Bladder microvascular endothelial cell (primary cell): ENCODE data around the gene RADX. TPM values are rescaled to one million over a fixed set of nuclear protein-coding genes. Genes with fewer than 3 reads are reported as not detected.

ENCODE experiments used
- total RNA-seq: library from RNA; depleted of rRNA; stranded (reverse); fragments of >200 nt; gene quantifications from 2 replicates; pipeline ENCODE4 v1.2.3, GENCODE V29; 2014

The RADX gene, protein sequence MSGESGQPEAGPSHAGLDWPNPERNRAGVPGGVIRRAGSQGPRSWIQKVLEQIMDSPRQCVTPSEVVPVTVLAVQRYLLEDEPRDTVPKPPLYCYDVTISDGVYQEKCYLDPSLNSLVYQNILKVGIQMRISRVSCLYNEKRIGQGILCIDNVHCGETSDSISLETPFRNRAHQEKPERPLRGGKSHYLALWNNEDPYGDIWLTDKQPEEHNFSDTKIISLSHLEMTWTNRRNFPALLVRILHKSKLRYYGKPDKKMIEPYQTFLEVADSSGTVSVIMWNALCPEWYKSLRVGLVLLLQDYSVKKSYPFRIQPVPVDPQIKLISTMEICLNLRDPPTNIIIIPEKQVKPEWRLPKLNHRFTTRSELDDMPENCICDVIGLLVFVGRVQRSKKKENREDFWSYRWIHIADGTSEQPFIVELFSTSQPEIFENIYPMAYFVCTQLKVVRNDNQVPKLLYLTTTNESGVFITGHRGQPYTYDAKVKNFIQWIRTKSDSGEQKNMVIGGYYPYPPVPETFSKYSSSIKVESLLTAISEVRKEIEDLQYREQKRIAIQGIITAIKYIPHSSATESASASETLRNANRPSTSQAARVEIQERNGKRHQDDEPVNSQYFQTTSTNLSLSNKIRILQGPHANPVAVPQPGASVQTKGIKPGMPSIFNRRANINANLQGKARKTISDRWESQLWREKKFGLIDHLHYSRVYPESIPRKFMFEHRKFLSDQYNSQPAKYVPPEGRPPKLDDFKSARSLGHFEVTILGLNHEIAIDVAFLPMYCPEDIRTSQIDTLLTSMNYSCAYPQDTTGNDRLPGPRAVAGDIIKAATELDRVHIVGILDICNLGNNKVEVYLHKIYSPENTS
- total RNA-seq: 0.13 and 0.65 TPM in 2 replicates

GRCh38 chrX:106611679-106612392, at the start of gene RADX:
Gene RADX (plus strand): TSS chrX:106611978. CDS start chrX:106612081, 103 bp downstream.

GRCh38 chrX:106726485-106727437, 115.0 kb downstream of the RADX start, which contains the start of gene RNF128:
Gene RNF128 (plus strand): TSS chrX:106726701. CDS start chrX:106726914, 213 bp downstream.

Other genes with a start within 250 kb of the RADX start
- gene RNF128, start 114.7 kb downstream of the RADX start, total RNA-seq: 0.06 and 0.32 TPM in 2 replicates
- gene TBC1D8B, start 190.7 kb downstream of the RADX start, total RNA-seq: 2.4 and 6.8 TPM in 2 replicates